DOHH2 (cell line): ENCODE measurements around the gene DPH5.

Experiments
- H3F3A ChIP-seq: fragments of 200-600 bp; sonication (generic), shearing (Covaris generic); 2 replicates; pipeline ENCODE4 v1.6.0; 2016; ENCODE audit warnings: antibody characterized with exemption, mild to moderate bottlenecking; ENCODE audit not compliant: control insufficient read depth, insufficient read depth
- H3K27ac ChIP-seq: fragments of 200-600 bp; sonication (generic); 2 replicates; pipeline ENCODE4 v1.5.1; 2014; ENCODE audit warnings: low read depth, mild to moderate bottlenecking, low read length, moderate library complexity
- H3K27me3 ChIP-seq: fragments of 200-600 bp; sonication (generic); 2 replicates; pipeline ENCODE4 v1.6.1; 2014; ENCODE audit warnings: mild to moderate bottlenecking, low read length, mixed read lengths; ENCODE audit not compliant: control insufficient read depth
- H3K36me3 ChIP-seq: fragments of 200-600 bp; sonication (generic); 2 replicates; pipeline ENCODE4 v1.6.1; 2014; ENCODE audit warnings: mild to moderate bottlenecking, low read length, moderate library complexity, mixed read lengths; ENCODE audit not compliant: control insufficient read depth
- H3K4me1 ChIP-seq: fragments of 200-600 bp; sonication (generic); 2 replicates; pipeline ENCODE4 v1.6.1; 2014; ENCODE audit warnings: mild to moderate bottlenecking, low read length, mixed read lengths; ENCODE audit not compliant: control insufficient read depth
- H3K4me2 ChIP-seq: fragments of 200-600 bp; sonication (generic); 2 replicates; pipeline ENCODE4 v1.6.0; 2014; ENCODE audit warnings: mild to moderate bottlenecking, low read length, moderate library complexity
- H3K4me3 ChIP-seq: fragments of 200-600 bp; sonication (generic); 2 replicates; pipeline ENCODE4 v1.5.1; 2014; ENCODE audit warnings: mild to moderate bottlenecking, low read length, mixed read lengths
- H3K79me2 ChIP-seq: fragments of 200-600 bp; sonication (generic); 2 replicates; pipeline ENCODE4 v1.6.1; 2014; ENCODE audit warnings: mild to moderate bottlenecking, low read length, mixed read lengths; ENCODE audit not compliant: control insufficient read depth
- H3K9me2 ChIP-seq: fragments of 200-600 bp; sonication (generic); replicated peaks from 2 replicates; pipeline ENCODE4 v1.6.1; 2014; ENCODE audit warnings: mild to moderate bottlenecking, low read length, mixed read lengths; ENCODE audit not compliant: control insufficient read depth
- H3K9me3 ChIP-seq: fragments of 200-600 bp; sonication (generic); 2 replicates; pipeline ENCODE4 v1.6.1; 2014; ENCODE audit warnings: antibody characterized with exemption, low read length, mixed read lengths; ENCODE audit not compliant: control insufficient read depth, insufficient read depth
- H4K20me1 ChIP-seq: fragments of 200-600 bp; sonication (generic); 2 replicates; pipeline ENCODE4 v1.6.0; 2014; ENCODE audit warnings: low read depth, mild to moderate bottlenecking, antibody characterized with exemption, low read length, moderate library complexity; ENCODE audit not compliant: control insufficient read depth, insufficient read depth
- EZH2phosphoT487 ChIP-seq: fragments of 200-600 bp; sonication (generic); IDR thresholded peaks from 2 replicates; pipeline ENCODE4 v1.6.1; 2017; ENCODE audit warnings: borderline replicate concordance, mild to moderate bottlenecking, antibody characterized with exemption, low read length, moderate library complexity, mixed read lengths
- TF ChIP-seq, protein P1 (sequence below): fragments of 200-600 bp; sonication (generic); IDR thresholded peaks from one replicate; pipeline ENCODE4 v1.5.1; 2014; ENCODE audit warnings: antibody characterized with exemption, mild to moderate bottlenecking, low read depth, low read length; ENCODE audit not compliant: poor library complexity, severe bottlenecking

The DPH5 gene

GRCh38 chr1:101003012-101003650, 22.5 kb downstream of the DPH5 start:
- H3F3A ChIP-seq = no peaks in the 10 kb centered on the region
- no peaks in the 10 kb centered on the region for H4K20me1 ChIP-seq
- H3K27ac ChIP-seq = no peak overlapping the region
- no peaks in the 10 kb centered on the region for H3K27me3 ChIP-seq
- TF ChIP-seq EZH2phosphoT487 = no peak
- TF ChIP-seq, protein P1, sequence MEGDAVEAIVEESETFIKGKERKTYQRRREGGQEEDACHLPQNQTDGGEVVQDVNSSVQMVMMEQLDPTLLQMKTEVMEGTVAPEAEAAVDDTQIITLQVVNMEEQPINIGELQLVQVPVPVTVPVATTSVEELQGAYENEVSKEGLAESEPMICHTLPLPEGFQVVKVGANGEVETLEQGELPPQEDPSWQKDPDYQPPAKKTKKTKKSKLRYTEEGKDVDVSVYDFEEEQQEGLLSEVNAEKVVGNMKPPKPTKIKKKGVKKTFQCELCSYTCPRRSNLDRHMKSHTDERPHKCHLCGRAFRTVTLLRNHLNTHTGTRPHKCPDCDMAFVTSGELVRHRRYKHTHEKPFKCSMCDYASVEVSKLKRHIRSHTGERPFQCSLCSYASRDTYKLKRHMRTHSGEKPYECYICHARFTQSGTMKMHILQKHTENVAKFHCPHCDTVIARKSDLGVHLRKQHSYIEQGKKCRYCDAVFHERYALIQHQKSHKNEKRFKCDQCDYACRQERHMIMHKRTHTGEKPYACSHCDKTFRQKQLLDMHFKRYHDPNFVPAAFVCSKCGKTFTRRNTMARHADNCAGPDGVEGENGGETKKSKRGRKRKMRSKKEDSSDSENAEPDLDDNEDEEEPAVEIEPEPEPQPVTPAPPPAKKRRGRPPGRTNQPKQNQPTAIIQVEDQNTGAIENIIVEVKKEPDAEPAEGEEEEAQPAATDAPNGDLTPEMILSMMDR = no peak
- peaks cover 22% of the 10 kb centered on the region for H3K36me3 ChIP-seq
- no peak overlapping the region for H3K4me3 ChIP-seq
- H3K9me3 ChIP-seq = no peaks in the 10 kb centered on the region
- no peaks in the 10 kb centered on the region for H3K79me2 ChIP-seq
- peaks cover 7% of the 10 kb centered on the region for H3K4me1 ChIP-seq
- H3K4me2 ChIP-seq = no peak overlapping the region
- no peaks in the 10 kb centered on the region for H3K9me2 ChIP-seq

GRCh38 chr1:101002551-101002950, 23.0 kb downstream of the DPH5 start:
- H3K4me3 ChIP-seq = no peak overlapping the region
- no peaks in the 10 kb centered on the region for H3K9me2 ChIP-seq
- TF ChIP-seq, protein P1 = no peak
- no peak for TF ChIP-seq EZH2phosphoT487
- no peaks in the 10 kb centered on the region for H3F3A ChIP-seq
- no peaks in the 10 kb centered on the region for H3K27me3 ChIP-seq
- H4K20me1 ChIP-seq = no peaks in the 10 kb centered on the region
- H3K9me3 ChIP-seq = no peaks in the 10 kb centered on the region
- H3K4me2 ChIP-seq = no peak overlapping the region
- H3K27ac ChIP-seq = no peak overlapping the region
- H3K4me1 ChIP-seq = peaks cover 7% of the 10 kb centered on the region
- peaks cover 22% of the 10 kb centered on the region for H3K36me3 ChIP-seq
- no peaks in the 10 kb centered on the region for H3K79me2 ChIP-seq

GRCh38 chr1:101000131-101000873, 25.3 kb downstream of the DPH5 start:
- Histone ChIP-seq H3K9me2 (no peaks in the 10 kb centered on the region), H3K4me2 (no peak overlapping the region), H3K27ac (no peak overlapping the region), H3K4me3 (no peak overlapping the region), H3F3A (no peaks in the 10 kb centered on the region), H3K79me2 (no peaks in the 10 kb centered on the region), H3K27me3 (no peaks in the 10 kb centered on the region), H4K20me1 (no peaks in the 10 kb centered on the region), H3K4me1 (peaks cover 7% of the 10 kb centered on the region), H3K9me3 (no peaks in the 10 kb centered on the region), H3K36me3 (peaks cover 23% of the 10 kb centered on the region)
- TF ChIP-seq, protein P1 = no peak
- TF ChIP-seq EZH2phosphoT487 = no peak
